ENCODE data around the gene LELP1. TPM values are rescaled to one million over a fixed set of nuclear protein-coding genes. Genes with fewer than 3 reads are reported as not detected.
"Not testable (repeated sequence)": the region's sequence is repeated elsewhere in the genome, so short reads cannot be mapped to it uniquely, and the experiment has no call there.

Gene LELP1
- total RNA-seq, 1 experiment from 2014 or later: not detected

DNA sequence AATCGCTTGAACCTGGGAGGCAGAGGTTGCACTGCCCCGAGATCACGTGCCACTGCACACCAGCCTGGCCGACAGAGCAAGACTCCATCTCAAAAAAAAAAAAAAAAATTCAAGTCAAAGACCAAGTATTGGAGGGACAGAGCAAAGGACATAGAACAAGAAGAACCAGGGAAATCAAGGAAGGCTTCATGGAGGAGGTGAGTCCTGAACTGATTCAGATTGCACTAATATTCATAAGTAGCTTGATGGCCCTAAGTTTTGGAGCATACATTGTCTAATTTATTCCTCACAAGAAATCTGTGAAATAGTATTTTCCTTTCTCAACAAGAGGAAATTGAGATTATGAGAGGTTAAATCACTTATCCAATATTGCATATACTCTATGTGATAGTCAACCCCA, 10.3 kb downstream of the LELP1 start:
- Histone ChIP-seq H3K27me3 (replicated peaks) (no peaks in the 10 kb centered on the region), H3K36me3 (no peaks in the 10 kb centered on the region), H3K27ac (no peak overlapping the region), H3K9me3 (replicated peaks) (no peaks in the 10 kb centered on the region), H3K4me3 (no peak overlapping the region), H3K4me1 (replicated peaks) (no peaks in the 10 kb centered on the region)
- DNase-seq (ENCODE audit: low read depth in 1 of 2, low spot score in 2 of 2): no peak

- Histone ChIP-seq H3K27me3 (replicated peaks) (no peaks in the 10 kb centered on the region), H3K27ac (no peak within 1 kb of the TSS), H3K9me3 (replicated peaks) (no peaks in the 10 kb centered on the region), H3K4me1 (replicated peaks) (no peaks in the 10 kb centered on the region), H3K4me3 (no peak within 1 kb of the TSS), H3K36me3 (no peaks in the 10 kb centered on the region)
- no peak for DNase-seq (ENCODE audit: low read depth in 1 of 2, low spot score in 2 of 2)
Observed at GRCh38 chr1:153217212-153217611, 14.0 kb downstream of the LELP1 start, which contains the start of gene PRR9. TSS of gene PRR9 (plus strand) at chr1:153217584. CDS start at chr1:153218145, 561 bp downstream.

GRCh38 chr1:153217744-153218416, 14.7 kb downstream of the LELP1 start:
- no peak overlapping the region for H3K4me3 ChIP-seq
- no peaks in the 10 kb centered on the region for H3K4me1 ChIP-seq (replicated peaks)
- DNase-seq (ENCODE audit: low read depth in 1 of 2, low spot score in 2 of 2): no peak
- no peak overlapping the region for H3K27ac ChIP-seq
- H3K9me3 ChIP-seq (replicated peaks): no peaks in the 10 kb centered on the region
- H3K36me3 ChIP-seq: no peaks in the 10 kb centered on the region
- no peaks in the 10 kb centered on the region for H3K27me3 ChIP-seq (replicated peaks)

DNA sequence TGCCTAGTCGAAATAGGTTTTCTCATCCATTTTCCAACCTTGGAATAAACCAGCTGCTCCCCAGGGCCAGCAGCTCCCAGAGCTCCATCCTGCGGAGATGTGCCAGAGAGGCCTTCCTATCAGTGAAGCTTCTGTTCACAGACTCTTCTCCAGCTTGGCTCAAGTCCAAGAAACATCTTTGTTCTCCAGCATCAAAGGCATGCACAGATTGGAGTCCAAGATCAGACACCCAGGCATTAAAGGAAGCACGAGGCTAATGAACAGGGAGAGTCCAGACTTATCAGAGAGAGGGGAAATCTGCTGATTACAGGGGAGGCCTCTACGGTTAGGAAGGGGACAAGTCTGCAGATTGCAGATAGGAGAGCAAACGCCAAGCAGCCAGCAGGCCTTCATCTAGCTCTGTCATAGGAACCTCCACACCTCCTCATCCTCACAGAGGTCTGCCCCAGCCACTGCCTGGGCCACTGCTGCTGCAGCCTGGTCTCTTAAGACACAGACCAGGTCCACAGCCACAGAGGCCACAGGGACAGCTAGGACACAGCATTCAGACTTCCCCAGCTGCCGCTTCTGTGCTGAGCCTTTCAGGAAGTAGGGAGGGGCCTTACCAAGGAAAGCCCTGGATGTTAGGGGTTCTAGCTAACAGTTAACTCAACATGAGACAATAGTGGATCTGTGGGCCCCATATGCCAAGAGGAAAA, 17.5 kb downstream of the LELP1 start:
- Histone ChIP-seq H3K36me3 (no peaks in the 10 kb centered on the region), H3K27ac (no peak overlapping the region), H3K4me3 (no peak overlapping the region), H3K4me1 (replicated peaks) (no peaks in the 10 kb centered on the region), H3K27me3 (replicated peaks) (no peaks in the 10 kb centered on the region), H3K9me3 (replicated peaks) (no peaks in the 10 kb centered on the region)
- no peak for DNase-seq (ENCODE audit: low read depth in 1 of 2, low spot score in 2 of 2)

DNA sequence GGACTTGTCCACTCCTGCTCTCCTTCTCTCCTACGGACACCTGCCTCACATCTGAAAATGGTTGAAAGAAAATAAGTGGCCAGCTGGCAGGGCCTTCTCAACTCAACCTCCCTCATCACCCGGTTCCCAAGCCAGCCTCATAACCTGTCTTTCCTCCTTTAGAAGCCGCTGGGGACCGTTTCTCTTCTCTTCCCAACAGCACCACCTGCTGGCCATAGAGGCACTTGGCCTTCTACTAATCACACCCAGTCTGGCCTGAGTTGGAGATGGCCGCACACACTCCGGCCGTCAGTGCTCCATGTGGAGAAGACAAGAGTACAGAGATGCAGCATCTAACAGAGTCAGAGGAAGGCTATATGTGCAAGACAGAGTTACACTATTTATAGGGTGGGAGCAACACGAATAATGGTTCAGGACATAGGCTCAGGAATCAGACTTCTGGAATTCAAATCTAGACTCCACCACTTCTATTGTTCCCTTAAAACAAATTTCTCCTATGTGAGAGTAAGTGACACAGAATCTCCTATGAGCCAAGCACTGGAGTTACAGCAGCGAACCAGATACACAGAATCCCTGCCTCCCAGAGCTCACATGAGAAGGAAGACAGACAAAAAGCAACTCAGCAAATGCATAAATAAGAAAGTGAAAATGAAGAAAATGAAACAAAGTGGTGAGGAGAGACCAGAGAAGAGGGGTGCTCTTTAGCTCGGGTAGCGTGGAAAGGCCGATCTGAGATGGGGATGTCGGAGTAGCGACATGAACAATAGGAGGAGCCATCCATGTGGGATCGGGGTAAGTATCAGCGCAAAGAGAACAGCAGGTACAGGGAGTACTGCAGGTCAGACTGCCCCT, 20.0 kb downstream of the LELP1 start:
- DNase-seq (ENCODE audit: low read depth in 1 of 2, low spot score in 2 of 2): peak; percentile 42 to 64

DNA sequence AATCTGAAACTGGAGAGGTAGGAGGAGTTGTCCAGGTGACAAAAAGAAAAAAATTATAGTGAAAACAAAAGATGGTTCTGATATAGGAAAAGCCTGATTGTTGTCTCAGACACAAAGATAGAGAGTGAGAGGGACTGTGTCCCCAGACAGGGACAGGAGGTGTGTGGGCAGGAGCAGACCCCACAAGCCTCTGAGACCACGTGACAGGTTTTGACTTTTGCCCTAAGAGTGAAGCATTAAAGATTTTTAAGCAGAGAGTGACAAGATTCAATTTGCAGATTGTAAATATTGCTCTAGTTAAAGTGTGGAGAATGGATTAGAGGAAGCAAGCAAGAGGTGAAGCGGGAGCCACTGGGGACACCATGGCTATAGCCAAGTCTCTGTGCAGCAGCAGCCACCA, 24.6 kb downstream of the LELP1 start:
- H3K27ac ChIP-seq: no peak overlapping the region
- no peaks in the 10 kb centered on the region; the same call in 1 of the 2 replicates for H3K27me3 ChIP-seq (replicated peaks)
- H3K4me3 ChIP-seq: no peak overlapping the region
- no peaks in the 10 kb centered on the region for H3K36me3 ChIP-seq
- DNase-seq (ENCODE audit: low read depth in 1 of 2, low spot score in 2 of 2): no peak
- H3K4me1 ChIP-seq (replicated peaks): no peaks in the 10 kb centered on the region
- H3K9me3 ChIP-seq (replicated peaks): no peaks in the 10 kb centered on the region

More for the DNA sequence above, 20.0 kb downstream of the LELP1 start:
- not testable (repeated sequence) for H3K27me3 ChIP-seq (replicated peaks); H3K9me3 ChIP-seq (replicated peaks); H3K4me3 ChIP-seq; H3K4me1 ChIP-seq (replicated peaks); H3K36me3 ChIP-seq; H3K27ac ChIP-seq

DNA sequence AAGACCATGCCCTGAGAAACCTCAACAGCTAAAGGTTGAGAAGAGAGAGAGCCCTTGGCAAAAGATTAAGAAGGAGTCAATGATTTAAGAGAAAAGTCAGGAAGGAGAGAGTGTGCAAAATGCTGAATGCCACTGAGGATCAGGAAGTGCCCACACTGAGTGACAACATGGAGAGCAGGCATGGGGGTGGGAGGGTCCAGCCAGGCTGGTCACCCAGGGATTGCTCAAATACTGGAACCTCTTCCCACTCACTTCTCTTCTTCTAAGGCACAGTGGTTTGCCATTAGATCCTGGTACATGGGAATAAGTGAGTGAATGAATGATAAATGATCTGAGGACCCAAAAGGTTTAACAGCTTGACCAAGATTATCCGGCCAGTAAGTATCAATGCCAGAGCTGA, 25.3 kb downstream of the LELP1 start:
- Histone ChIP-seq H3K9me3 (replicated peaks) (no peaks in the 10 kb centered on the region), H3K4me3 (no peak overlapping the region), H3K36me3 (no peaks in the 10 kb centered on the region), H3K4me1 (replicated peaks) (no peaks in the 10 kb centered on the region), H3K27ac (no peak overlapping the region), H3K27me3 (replicated peaks) (no peaks in the 10 kb centered on the region; the same call in 1 of the 2 replicates)
- no peak for DNase-seq (ENCODE audit: low read depth in 1 of 2, low spot score in 2 of 2)

- not testable (repeated sequence) for DNase-seq (ENCODE audit: low read depth in 1 of 2, low spot score in 2 of 2); H3K4me1 ChIP-seq (replicated peaks); H3K36me3 ChIP-seq; H3K9me3 ChIP-seq (replicated peaks); H3K4me3 ChIP-seq; H3K27me3 ChIP-seq (replicated peaks); H3K27ac ChIP-seq
Observed at GRCh38 chr1:153229076-153229829, 26.0 kb downstream of the LELP1 start.

DNA sequence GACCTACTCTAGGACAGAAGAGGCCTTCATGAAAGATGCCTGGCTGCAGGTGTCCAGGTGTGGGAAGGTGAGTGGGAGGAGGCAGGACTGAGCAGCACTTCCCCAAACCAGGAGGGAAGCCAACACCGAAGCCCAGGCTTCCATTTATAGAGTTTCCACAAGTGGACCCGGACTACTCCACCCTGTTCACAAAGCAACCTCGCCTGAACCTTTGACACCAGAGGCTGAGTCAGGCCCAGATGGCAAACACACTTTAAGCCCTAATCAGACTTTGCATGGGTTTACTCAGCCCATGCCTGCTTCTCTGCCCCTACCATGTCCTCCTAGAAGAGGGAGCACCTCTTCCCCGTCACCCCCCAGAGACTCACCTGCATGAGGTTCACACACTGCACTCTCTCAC, 28.1 kb downstream of the LELP1 start:
- H3K27me3 ChIP-seq (replicated peaks): peaks cover 5% of the 10 kb centered on the region; the same call in 1 of the 2 replicates
- H3K36me3 ChIP-seq: no peaks in the 10 kb centered on the region
- H3K4me1 ChIP-seq (replicated peaks): no peaks in the 10 kb centered on the region
- H3K4me3 ChIP-seq: no peak overlapping the region
- no peak for DNase-seq (ENCODE audit: low read depth in 1 of 2, low spot score in 2 of 2)
- no peaks in the 10 kb centered on the region for H3K9me3 ChIP-seq (replicated peaks)
- H3K27ac ChIP-seq: no peak overlapping the region

- H3K36me3 ChIP-seq: no peaks in the 10 kb centered on the region
- H3K4me3 ChIP-seq: no peak overlapping the region
- H3K27ac ChIP-seq: no peak overlapping the region
- no peaks in the 10 kb centered on the region for H3K9me3 ChIP-seq (replicated peaks)
- peaks cover 8% of the 10 kb centered on the region; the same call in 1 of the 2 replicates for H3K27me3 ChIP-seq (replicated peaks)
- no peak for DNase-seq (ENCODE audit: low read depth in 1 of 2, low spot score in 2 of 2)
- H3K4me1 ChIP-seq (replicated peaks): no peaks in the 10 kb centered on the region
Observed at GRCh38 chr1:153231785-153232184, 28.6 kb downstream of the LELP1 start.

DNA sequence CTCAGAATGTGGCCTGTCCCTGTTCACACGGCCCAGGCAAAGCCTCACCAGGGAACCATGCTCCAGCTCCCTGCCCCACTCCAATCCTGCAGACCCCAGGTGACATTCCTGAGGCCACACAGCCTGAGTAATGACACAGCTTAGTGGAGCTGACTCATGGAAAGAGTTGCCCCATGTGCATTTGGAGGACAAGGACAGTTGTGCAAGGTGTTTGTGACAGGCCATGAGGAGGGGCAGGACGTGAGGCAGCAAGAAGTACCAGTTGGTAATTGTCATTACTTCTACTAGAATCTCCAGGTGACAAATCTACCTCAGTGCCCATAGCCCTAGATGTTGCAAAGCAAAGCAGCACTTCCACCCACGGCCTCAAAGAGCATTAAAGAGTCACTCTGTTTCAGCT, 29.3 kb downstream of the LELP1 start:
- no peaks in the 10 kb centered on the region for H3K9me3 ChIP-seq (replicated peaks)
- no peak overlapping the region for H3K27ac ChIP-seq
- H3K36me3 ChIP-seq: no peaks in the 10 kb centered on the region
- peaks cover 8% of the 10 kb centered on the region; the same call in 1 of the 2 replicates for H3K27me3 ChIP-seq (replicated peaks)
- H3K4me1 ChIP-seq (replicated peaks): no peaks in the 10 kb centered on the region
- H3K4me3 ChIP-seq: no peak overlapping the region
- no peak for DNase-seq (ENCODE audit: low read depth in 1 of 2, low spot score in 2 of 2)

DNA sequence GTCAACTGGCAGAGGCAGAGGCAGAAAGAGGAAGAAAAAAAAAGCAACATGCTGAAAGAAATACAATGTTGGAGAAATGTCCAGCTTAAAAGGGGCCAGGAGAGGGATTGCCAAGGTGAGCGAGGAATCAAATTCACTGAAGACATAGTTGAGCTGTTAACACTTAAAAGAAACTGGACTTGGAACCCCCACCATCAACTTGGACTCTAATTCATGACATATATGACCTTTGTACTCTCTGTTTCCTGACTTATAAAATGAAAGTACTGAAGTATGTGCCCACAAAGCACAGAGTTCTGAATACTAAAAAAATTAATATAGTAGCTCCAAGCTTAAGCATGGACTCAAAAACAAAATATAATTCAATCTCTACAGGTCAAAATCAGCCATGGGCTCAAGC, 30.2 kb downstream of the LELP1 start:
- Histone ChIP-seq H3K36me3 (no peaks in the 10 kb centered on the region), H3K4me1 (replicated peaks) (no peaks in the 10 kb centered on the region), H3K4me3 (no peak overlapping the region), H3K9me3 (replicated peaks) (no peaks in the 10 kb centered on the region), H3K27ac (no peak overlapping the region), H3K27me3 (replicated peaks) (peaks cover 10% of the 10 kb centered on the region; the same call in 1 of the 2 replicates)
- no peak for DNase-seq (ENCODE audit: low read depth in 1 of 2, low spot score in 2 of 2)

DNA sequence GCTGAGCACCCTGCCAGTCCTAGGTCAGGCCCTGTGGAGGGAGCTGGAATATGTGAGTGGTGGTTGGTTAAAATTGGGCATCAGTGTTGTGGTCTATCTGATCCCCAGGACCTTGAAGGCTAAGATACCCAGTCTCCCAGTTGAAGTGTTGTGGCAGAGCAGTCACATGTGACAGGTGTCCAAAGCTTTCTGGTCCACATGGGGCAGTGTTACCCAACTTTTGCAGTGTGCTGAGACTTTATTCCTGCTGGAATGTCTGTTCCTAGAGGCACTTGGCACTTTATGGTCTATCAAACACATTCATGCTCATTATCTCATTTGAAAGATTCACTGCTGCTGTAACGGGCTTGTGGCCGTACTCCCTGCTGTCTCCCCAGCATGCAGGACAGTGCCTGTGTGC, 35.3 kb downstream of the LELP1 start:
- Histone ChIP-seq H3K27ac (no peak overlapping the region), H3K27me3 (replicated peaks) (peaks cover 10% of the 10 kb centered on the region; the same call in 1 of the 2 replicates), H3K4me3 (no peak overlapping the region), H3K9me3 (replicated peaks) (no peaks in the 10 kb centered on the region), H3K36me3 (no peaks in the 10 kb centered on the region), H3K4me1 (replicated peaks) (no peaks in the 10 kb centered on the region)
- no peak for DNase-seq (ENCODE audit: low read depth in 1 of 2, low spot score in 2 of 2)

All from SJSA1 (cell line).